Testis (tissue), 2 donors: Measurements from ENCODE around the gene GLYATL2.

Source experiments
- POLR2A ChIP-seq: fragments of 450-650 bp; IDR thresholded peaks from one replicate; pipeline ENCODE4 v1.6.1; 2017; ENCODE audit warnings: antibody characterized with exemption, mild to moderate bottlenecking, moderate library complexity
- TF ChIP-seq, protein P1 (sequence below), 3 experiments: fragments of 450-650 bp in 2 of 3; fragments of 200-600 bp in 1 of 3; sonication (generic) in 1 of 3; IDR thresholded peaks; one replicate each; pipeline ENCODE4 v1.5.1; 2016 to 2019; ENCODE audit warnings: antibody characterized with exemption in 3 of 3, mild to moderate bottlenecking in 2 of 3, moderate library complexity in 1 of 3

DNA sequence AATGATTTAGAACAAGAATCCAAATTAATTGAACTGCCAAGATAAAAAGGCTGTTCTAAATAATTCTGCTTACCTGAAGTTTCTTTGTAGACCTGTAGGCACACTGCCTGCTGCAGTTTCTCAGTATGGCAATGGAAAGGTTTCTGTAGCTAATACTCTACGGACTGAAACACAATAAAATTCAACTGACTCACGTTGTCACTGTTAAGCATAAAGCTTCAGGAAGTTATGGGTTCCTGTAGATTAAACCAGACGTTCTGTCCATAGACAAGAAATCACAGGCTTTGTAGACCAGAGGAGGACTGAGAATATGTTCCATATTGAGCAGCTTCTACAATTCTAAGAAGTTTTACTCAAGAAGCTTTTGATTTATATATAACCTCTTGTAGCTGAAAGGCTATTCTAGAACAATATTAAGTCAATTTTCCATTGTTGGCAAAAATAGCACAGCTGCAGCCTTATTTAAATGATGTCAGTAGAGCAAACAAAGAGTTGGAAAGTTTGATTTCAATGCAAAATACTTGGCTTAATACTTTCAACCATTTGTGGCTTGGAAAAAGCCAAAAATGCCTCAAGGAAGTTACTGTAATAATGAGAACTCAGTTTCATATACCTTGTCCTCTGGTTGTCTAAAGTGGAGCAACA, at the start of gene GLYATL2:
- TF ChIP-seq, protein P1, sequence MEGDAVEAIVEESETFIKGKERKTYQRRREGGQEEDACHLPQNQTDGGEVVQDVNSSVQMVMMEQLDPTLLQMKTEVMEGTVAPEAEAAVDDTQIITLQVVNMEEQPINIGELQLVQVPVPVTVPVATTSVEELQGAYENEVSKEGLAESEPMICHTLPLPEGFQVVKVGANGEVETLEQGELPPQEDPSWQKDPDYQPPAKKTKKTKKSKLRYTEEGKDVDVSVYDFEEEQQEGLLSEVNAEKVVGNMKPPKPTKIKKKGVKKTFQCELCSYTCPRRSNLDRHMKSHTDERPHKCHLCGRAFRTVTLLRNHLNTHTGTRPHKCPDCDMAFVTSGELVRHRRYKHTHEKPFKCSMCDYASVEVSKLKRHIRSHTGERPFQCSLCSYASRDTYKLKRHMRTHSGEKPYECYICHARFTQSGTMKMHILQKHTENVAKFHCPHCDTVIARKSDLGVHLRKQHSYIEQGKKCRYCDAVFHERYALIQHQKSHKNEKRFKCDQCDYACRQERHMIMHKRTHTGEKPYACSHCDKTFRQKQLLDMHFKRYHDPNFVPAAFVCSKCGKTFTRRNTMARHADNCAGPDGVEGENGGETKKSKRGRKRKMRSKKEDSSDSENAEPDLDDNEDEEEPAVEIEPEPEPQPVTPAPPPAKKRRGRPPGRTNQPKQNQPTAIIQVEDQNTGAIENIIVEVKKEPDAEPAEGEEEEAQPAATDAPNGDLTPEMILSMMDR (IDR thresholded peaks at IDR 0.05): no peak
- TF ChIP-seq POLR2A: no peak
